Measurements from ENCODE around the gene STIL.

Gene STIL

DNA sequence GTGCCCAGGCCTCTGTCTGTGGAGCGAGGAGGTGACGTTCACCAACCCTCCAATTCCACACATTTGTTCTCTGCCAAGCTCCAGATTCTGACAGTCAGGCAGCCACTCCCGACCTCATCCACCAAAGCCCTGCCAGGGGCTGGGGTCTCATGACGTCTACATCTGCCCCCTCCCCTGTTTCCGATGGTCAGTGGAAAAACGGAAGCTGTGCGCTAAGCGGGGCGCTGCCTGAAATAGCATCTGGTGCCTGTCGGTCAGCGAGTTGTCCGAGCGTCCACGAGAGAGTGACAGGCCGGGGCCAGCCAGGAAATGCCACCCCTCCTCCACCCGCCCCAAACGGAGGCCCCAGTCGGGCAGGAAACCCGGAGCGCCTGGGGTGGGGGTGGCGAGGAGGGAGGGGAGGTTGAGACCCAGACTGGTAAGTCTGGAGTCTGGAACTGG, 78.7 kb downstream of the STIL start:
- DNase-seq (ENCODE audit: low read depth in 2 of 2) = no peak

DNA sequence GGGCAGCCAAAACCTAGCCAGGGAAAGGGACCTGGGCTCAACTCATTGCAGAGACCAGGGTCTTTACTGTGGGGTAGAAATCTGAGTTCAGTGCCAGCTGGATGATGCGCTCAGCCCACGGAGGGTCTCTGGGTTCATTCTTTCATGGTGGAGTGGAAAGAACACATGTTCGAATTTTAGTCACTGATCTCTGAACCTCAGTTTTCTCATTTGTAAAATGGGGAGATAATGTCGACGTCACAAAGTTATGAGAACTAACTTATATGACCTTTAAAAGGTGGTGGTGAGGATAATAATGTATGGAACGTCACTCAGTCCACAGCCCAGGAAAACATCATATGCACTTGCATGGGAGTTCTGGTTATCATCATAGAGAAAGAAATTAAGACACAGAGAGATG, 80.8 kb downstream of the STIL start:
- no peak for DNase-seq (ENCODE audit: low read depth in 2 of 2)

DNA sequence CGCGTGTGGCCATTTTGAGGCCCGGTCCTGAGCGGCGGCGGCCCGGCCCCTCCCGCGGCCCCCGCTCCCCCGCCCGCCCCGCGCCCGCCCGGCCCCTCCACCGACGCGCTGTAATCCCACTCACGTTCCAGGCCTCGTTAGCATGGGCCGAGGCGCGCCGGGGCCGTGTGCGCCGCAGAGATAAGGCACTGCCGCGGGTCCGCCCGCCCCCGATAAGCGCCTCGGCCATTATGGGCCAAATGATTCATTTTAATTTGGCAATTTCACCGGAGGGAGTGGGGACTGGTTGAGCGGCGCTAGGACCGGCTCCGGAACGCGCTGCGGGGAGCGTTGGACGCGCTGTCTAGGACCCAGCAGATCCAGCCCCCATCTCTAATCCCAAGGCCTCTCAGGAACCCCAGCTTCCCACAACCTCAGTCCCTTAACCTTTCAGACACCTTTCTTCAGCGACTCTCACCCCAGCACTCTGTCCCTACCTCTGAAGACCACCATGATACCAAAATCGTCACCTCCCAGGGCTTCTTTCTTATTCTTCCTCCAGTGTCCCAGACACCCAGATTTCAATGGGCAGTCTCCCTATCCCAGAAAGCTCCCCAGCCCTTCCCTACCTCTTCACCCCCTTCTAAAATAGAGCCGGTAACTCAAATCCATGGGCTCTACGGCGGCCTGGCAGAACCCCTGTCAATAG, 81.6 kb downstream of the STIL start, which contains the start of gene TAL1:
TSS of gene TAL1 (minus strand) at position 39 of the 688 bp plus-strand sequence. CDS start 6,337 bp downstream, outside the sequence.
- DNase-seq (ENCODE audit: low read depth in 2 of 2) = no peak

DNA sequence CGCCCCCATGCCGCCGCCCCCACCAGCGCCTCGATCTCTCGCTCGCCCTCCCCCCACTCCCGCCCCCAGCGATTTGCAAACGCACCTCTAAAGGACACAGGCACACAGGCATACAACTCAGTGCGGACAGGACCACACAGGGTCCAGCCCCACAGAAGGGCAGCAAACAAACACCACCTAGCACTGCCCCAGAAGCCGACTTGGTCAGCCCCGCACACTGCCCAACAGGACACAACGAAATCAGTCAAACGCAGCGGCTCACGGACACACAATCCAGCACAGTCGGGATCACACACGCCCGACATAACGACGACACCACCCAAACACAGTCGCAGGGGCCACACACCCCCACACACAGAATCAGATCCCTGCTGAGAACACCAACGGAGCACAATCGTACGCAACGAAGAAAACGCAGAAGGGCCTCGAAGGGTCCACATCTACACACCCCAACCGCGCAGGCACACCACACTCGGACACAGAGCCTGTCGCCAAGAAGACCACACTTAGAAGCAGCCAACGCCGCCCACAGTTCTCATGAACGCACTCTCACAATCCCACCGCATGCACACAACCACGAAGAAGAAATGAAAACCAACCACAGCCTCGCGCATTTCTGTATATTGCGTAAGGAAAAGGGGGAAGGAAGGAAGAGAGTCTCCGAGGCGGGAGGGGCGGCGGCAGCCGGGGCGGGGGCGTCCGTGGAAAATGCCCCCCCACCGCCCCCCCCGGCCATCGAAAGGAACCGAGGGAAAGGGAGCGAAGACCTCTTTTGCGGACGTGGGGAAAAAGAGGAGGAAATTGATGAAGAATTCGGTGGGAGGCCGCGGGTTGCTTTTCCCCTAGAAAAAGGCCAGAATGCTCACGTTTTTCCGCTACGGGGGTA, 82.4 kb downstream of the STIL start:
- no peak for DNase-seq (ENCODE audit: low read depth in 2 of 2)

DNA sequence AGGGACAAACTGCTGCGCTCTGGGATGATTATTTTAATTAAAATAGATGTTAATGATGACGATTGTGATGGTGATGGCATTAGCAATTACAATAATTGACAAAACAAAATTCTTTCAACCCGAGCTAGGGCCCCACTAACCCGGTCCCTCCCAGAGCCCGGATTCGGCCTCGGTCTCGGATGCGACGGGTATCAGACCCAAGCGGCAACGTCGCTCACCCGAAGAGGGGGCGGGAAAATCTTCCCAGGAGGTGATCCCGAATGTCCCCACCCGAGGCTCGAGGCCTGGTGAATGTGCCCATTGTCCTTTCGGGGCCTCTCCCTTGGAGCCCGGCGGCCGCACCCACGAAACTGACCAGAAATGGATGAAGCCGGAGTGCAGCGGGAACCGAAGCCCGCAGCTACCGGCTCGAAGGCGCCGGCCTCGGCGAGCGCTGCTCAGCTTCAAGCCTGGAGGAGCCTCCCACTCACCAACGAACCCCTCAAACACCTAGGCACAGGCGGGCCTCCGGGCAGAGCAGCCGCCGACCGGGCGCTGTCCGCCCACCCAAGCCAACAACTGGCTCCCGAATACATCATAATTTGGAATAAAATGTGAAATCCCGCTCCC, 83.2 kb downstream of the STIL start:
- DNase-seq (ENCODE audit: low read depth in 2 of 2) = no peak

- DNase-seq (ENCODE audit: low read depth in 2 of 2) = no peak
These were observed 83.9 kb downstream of the STIL start for GRCh38 chr1:47229886-47230691.

- DNase-seq (ENCODE audit: low read depth in 2 of 2) = no peak
These were observed 84.7 kb downstream of the STIL start for GRCh38 chr1:47229031-47229885.

DNA sequence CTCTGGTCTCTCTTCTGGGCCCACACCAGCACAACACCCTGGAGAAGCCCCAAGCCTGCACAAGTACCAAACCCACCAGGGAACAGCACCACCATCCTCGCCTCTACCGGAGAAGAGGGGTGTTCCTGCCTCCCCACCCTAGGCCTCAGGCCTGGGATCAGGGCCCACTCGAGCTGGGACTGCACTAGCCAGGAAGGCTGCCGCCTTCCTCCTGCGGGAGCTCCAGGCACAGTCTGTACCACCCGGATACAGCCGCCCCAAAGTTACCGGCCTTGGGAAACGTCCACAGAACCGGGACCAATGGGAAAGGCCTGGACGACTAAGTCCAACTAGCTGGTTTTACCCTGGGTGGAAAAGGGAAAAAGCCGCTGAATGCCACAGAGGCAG, 85.3 kb downstream of the STIL start:
- no peak for DNase-seq (ENCODE audit: low read depth in 2 of 2)

- DNase-seq (ENCODE audit: low read depth in 2 of 2) = no peak
These were observed 86.4 kb downstream of the STIL start for GRCh38 chr1:47227341-47228232.

DNA sequence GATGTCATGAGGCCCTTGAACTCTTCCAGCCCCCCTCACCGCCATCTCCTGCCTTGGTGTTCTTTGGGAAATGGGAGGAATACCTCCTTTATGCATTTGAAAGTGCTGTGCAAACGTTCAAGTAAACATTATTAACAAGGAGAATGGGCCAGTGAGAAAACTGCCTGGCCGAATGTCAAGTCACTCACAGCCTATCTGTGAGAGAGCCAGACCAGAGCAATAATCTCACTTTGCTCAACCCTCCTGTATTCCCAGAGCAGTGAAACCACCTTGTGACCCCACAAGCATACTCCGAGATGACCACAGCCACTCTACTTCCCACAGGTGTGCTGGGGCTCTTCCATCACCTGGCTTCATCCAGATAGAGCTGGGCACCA, 87.1 kb downstream of the STIL start:
- no peak for DNase-seq (ENCODE audit: low read depth in 2 of 2)

GRCh38 chr1:47226121-47226838, 87.7 kb downstream of the STIL start:
- DNase-seq (ENCODE audit: low read depth in 2 of 2) = no peak

- DNase-seq (ENCODE audit: low read depth in 2 of 2) = no peak
These were observed 88.4 kb downstream of the STIL start for GRCh38 chr1:47225430-47226100.

GRCh38 chr1:47224676-47225399, 89.1 kb downstream of the STIL start:
- DNase-seq (ENCODE audit: low read depth in 2 of 2) = no peak

DNA sequence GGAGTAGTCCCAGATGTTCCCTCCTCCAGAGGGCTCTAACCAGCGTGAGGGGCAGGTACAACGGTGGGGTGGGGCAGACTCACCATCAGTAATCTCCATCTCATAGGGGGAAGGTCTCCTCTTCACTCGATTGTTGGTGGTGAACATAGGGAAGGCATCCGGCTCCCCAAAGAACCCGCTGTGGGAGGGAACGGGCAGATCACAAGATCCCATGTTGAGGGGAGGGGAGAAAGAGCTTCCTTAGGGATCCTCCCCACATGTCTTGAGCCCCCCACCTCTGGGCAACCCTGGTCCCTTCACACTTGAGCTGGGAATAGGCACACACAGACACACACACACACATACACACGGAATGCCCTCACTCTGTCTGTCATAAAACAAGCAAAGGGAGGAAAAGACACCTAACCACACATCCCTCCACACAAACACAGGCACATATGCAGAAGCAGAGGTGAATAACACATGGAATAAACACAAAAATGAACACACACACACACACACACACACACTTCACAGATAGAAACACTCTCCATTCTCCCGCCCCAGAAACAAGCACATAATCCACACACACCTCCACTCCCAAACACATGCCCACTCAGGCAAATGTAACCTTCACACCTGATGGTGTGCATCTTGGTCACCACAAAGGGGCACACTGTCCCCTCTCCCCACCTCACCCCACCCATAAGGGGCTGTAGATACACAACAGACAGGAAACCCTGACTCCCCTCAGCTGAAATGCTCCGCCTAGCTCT, 89.8 kb downstream of the STIL start:
- DNase-seq (ENCODE audit: low read depth in 2 of 2) = no peak

- DNase-seq (ENCODE audit: low read depth in 2 of 2) = no peak
These were observed 90.6 kb downstream of the STIL start for GRCh38 chr1:47223174-47223920.

GRCh38 chr1:47222476-47222875, 91.5 kb downstream of the STIL start:
- DNase-seq (ENCODE audit: low read depth in 2 of 2) = no peak

Measured in stimulated activated CD8-positive, alpha-beta memory T cell treated with anti-CD3 and anti-CD28 coated beads, Interleukin-15, amount 100 ng/mL, for 48 hours (primary cell).